ENCODE results near the gene GMDS. TPM values are rescaled to one million over a fixed set of nuclear protein-coding genes. Genes with fewer than 3 reads are reported as not detected.

GMDS gene
- total and polyA plus RNA-seq, 2 of the 8 experiments (the other 6 are each of a cell fraction or from before 2014, with no cell fraction given): 16.8 to 50.0 TPM

GRCh38 chr6:2147261-2147660 lies 98.1 kb downstream of the GMDS start:
- Histone ChIP-seq H2BK20ac (ENCODE audit: low read length) (no peak overlapping the region), H2AK5ac (ENCODE audit: low read depth, low read length) (no peak overlapping the region), H3K4me3 (ENCODE audit: extremely low read depth in 1 of 4, insufficient read depth in 2 of 4, low read depth in 3 of 4, low read length in 4 of 4) (no peak overlapping the region), H3K14ac (ENCODE audit: insufficient read length) (no peak overlapping the region), H4K20me1 (replicated peaks in 1 of 2; ENCODE audit: control insufficient read depth in 1 of 2, insufficient read depth in 2 of 2, low read length in 2 of 2) (no peaks in the 10 kb centered on the region), H4K91ac (replicated peaks; ENCODE audit: insufficient read length, low read length) (no peak overlapping the region), H3K36me3 (ENCODE audit: control insufficient read depth in 2 of 4, insufficient read depth in 4 of 4, low read length in 3 of 4) (no peaks in the 10 kb centered on the region), H3K4me1 (replicated peaks in 1 of 4; ENCODE audit: control insufficient read depth in 3 of 4, insufficient read depth in 4 of 4, low read length in 3 of 4) (no peaks in the 10 kb centered on the region; a peak in 1 of 7 replicates), H3K9me3 (ENCODE audit: insufficient read depth in 2 of 2, low read depth in 1 of 2, low read length in 1 of 2) (no peaks in the 10 kb centered on the region), H3K18ac (ENCODE audit: extremely low read depth, low read length) (no peak overlapping the region), H3K23ac (ENCODE audit: insufficient read length) (no peak overlapping the region), H3K56ac (replicated peaks; ENCODE audit: insufficient read length, low read depth, low read length) (no peak overlapping the region), H4K8ac (ENCODE audit: extremely low read depth, insufficient read depth, low read length) (no peak overlapping the region), H2BK12ac (ENCODE audit: low read depth, low read length) (no peak overlapping the region), H2BK120ac (replicated peaks; ENCODE audit: low read depth, low read length) (no peak overlapping the region), H2BK15ac (ENCODE audit: low read length) (no peak overlapping the region), H2AFZ (ENCODE audit: low read length) (no peak overlapping the region), H3K27me3 (replicated peaks in 1 of 4; ENCODE audit: control insufficient read depth in 3 of 4, extremely low read depth in 1 of 4, insufficient read depth in 3 of 4, low read length in 3 of 4) (no peaks in the 10 kb centered on the region), H3K79me1 (ENCODE audit: low read depth, low read length) (no peaks in the 10 kb centered on the region; the same call in 1 of the 2 replicates), H3K9ac (replicated peaks in 1 of 4; ENCODE audit: extremely low read depth in 1 of 4, low read depth in 3 of 4, low read length in 3 of 4) (no peak overlapping the region), H4K5ac (ENCODE audit: insufficient read length, low read depth, low read length) (no peak overlapping the region), H2BK5ac (ENCODE audit: low read depth, low read length) (no peak overlapping the region), H3K4ac (replicated peaks; ENCODE audit: insufficient read length, low read depth, low read length) (no peak overlapping the region), H3K4me2 (ENCODE audit: insufficient read depth in 1 of 2, low read depth in 2 of 2, low read length in 2 of 2) (no peak overlapping the region), H3K27ac (ENCODE audit: low read depth, low read length) (no peak overlapping the region), H3K79me2 (ENCODE audit: control insufficient read depth in 1 of 2, insufficient read depth in 2 of 2, low read length in 2 of 2) (peaks cover 0 to 13% of the 10 kb centered on the region in 2 experiments; a peak in 2 of 4 replicates), H3K23me2 (ENCODE audit: low read depth, low read length) (no peaks in the 10 kb centered on the region)
- no peak for TF ChIP-seq HDAC2 (IDR thresholded peaks at IDR 0.05; ENCODE audit: borderline replicate concordance in 1 of 2, low read depth in 2 of 2, low read length in 2 of 2)
- no peak for TF ChIP-seq JUND (IDR thresholded peaks at IDR 0.05; ENCODE audit: low read length)
- no peak for TF ChIP-seq EZH2 (IDR thresholded peaks at IDR 0.05; ENCODE audit: low read depth, low read length, severe bottlenecking)
- TF ChIP-seq HDAC6 (IDR thresholded peaks at IDR 0.05; ENCODE audit: low read depth, low read length): no peak
- no peak for TF ChIP-seq TEAD4 (IDR thresholded peaks at IDR 0.05; ENCODE audit: low read depth, low read length)
- no peak for TF ChIP-seq KDM4A (IDR thresholded peaks at IDR 0.05; ENCODE audit: low read depth, low read length, severe bottlenecking)
- TF ChIP-seq RBBP5 (IDR thresholded peaks at IDR 0.05; ENCODE audit: borderline replicate concordance, low read depth, low read length): no peak
- TF ChIP-seq E2F6 (IDR thresholded peaks at IDR 0.05): no peak
- ChIA-PET POLR2A (ENCODE audit: partially characterized antibody) (no interaction called here), CTCF (ENCODE audit: partially characterized antibody) (no interaction called here)
- no peak for FAIRE-seq
- DNase-seq (ENCODE audit: low read depth in 1 of 2, low spot score in 2 of 2): no peak
- 95% methylated on average over 5 of the region's 5 CpGs; no CpG with 5 or more reads in 1 of the 2 experiments for WGBS, 2 experiments (ENCODE audit: extremely low coverage in 1 of 2, insufficient coverage in 1 of 2, insufficient read length in 1 of 2, insufficient replicate concordance in 2 of 2, low coverage in 1 of 2, low lambda C conversion rate in 2 of 2, missing lambda C conversion rate in 1 of 2)
